Tibial nerve (tissue), 4 donors: ENCODE measurements around the gene SNX9. TPM values are rescaled to one million over a fixed set of nuclear protein-coding genes. Genes with fewer than 3 reads are reported as not detected.
A peak's percentile ranks its signal among the peaks of the same experiment; 100 is the strongest.

ENCODE experiments used
- DNase-seq, 2 donors: peaks; one replicate each; pipeline ENCODE4 v3.0.0-alpha.2; 2019; ENCODE audit warnings: low spot score in 2 of 2
- H3K27ac ChIP-seq, 4 donors: fragments of 200-600 bp; sonication (generic) in 3 of 4; one replicate each; pipeline ENCODE4 v1.5.1; 2017 to 2019; ENCODE audit warnings: mild to moderate bottlenecking in 1 of 4
- H3K27me3 ChIP-seq, 2 donors: fragments of 200-600 bp; sonication (generic) in 1 of 2; one replicate each; pipeline versions ENCODE4 v1.5.1 to v1.6.0; 2017 to 2019
- H3K36me3 ChIP-seq, 3 donors: fragments of 200-600 bp; sonication (generic); one replicate each; pipeline ENCODE4 v1.5.1; 2018 to 2019
- H3K4me1 ChIP-seq, 4 donors: fragments of 200-600 bp; sonication (generic) in 3 of 4; one replicate each; pipeline ENCODE4 v1.5.1; 2017 to 2019
- H3K4me3 ChIP-seq, 4 donors: fragments of 200-600 bp; sonication (generic) in 3 of 4; one replicate each; pipeline ENCODE4 v1.5.1; 2017 to 2019; ENCODE audit warnings: mild to moderate bottlenecking in 1 of 4, moderate library complexity in 1 of 4
- H3K9me3 ChIP-seq, 4 donors: fragments of 200-600 bp; sonication (generic) in 3 of 4; one replicate each; pipeline ENCODE4 v1.5.1; 2017 to 2019
- CTCF ChIP-seq, 5 experiments: fragments of 200-600 bp in 3 of 5; fragments of 450-650 bp in 2 of 5; sonication (generic) in 3 of 5; IDR thresholded peaks; one replicate each; pipeline ENCODE4 v1.5.1; 2016 to 2019; ENCODE audit warnings: antibody characterized with exemption in 5 of 5, mild to moderate bottlenecking in 3 of 5, moderate library complexity in 2 of 5
- EP300 ChIP-seq, 2 donors: sonication (generic); formaldehyde crosslinking; IDR thresholded peaks; one replicate each; pipeline ENCODE4 v1.6.1; 2017; ENCODE audit warnings: antibody characterized with exemption in 2 of 2, mild to moderate bottlenecking in 1 of 2
- POLR2A ChIP-seq, 2 donors: fragments of 450-650 bp; IDR thresholded peaks; one replicate each; pipeline ENCODE4 v1.6.1; 2017; ENCODE audit warnings: antibody characterized with exemption in 2 of 2, mild to moderate bottlenecking in 2 of 2, moderate library complexity in 2 of 2
- WGBS, 2 donors: methylation state at CpG; one replicate each; pipeline ENCODE4 v1.1.5; 2018; 5-methylcytosine and 5-hydroxymethylcytosine counted together
- total RNA-seq, 4 donors: library from RNA; depleted of rRNA; stranded (reverse); fragments of >200 nt; gene quantifications; one replicate each; pipeline ENCODE4 v1.1.0, GENCODE V29; 2016

The SNX9 gene
- total RNA-seq, 4 donors from 2014 or later, result 61.2 to 69.2 (median 63.9) TPM

DNA sequence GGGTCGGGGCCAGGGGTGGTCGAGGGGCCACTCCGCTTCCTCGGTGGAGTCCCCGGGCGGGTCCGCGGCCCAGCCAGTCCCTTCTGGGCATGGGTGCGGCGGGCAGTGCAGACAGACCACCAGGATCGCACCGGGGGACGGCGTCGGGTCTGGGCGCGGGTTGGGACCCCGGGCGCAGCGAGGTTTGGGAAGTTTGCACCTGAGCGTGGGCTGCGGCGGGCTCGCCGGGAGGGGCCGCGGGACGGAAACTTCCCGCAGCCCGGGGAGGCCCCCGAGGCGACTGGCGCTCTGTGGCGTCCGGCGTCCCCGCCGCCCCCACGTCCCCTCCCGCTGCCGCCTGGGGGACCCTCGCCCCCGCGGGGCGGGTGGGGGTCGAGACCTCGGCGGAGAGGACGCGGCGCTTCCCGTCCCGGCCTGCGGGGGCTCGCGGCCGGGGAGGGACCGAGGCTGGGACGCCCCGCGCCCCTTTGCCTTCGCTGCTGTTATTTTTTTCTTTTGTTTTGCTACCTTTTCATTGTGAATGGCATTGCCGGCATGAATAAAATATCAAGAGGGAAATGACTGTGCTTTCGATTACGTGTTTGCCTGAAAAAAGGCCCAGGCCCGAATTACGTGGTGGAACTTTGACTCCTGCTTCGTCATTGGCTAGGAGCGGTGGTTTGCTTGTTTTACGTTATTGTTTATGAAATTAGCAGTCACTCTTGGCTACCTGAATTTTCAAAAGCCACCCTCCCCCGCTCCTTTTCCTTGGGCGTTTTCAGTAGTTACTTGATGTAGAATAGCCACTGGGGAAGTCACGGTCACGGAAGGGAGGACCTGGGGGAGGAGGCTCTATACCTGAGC lies 703 bp downstream of the SNX9 start:
- no peaks in the 10 kb centered on the region for H3K9me3 ChIP-seq
- H3K36me3 ChIP-seq, result no peaks in the 10 kb centered on the region
- H3K27ac ChIP-seq, result peak overlapping the region; percentile 83 to 98 (median 98)
- DNase-seq, result peak; percentile 34 to 58
- WGBS, 2 donors, result 1 to 4% methylated on average over 14 to 52 of the region's 74 CpGs
- no peaks in the 10 kb centered on the region for H3K27me3 ChIP-seq
- peaks cover 0 to 32% (median 9%) of the 10 kb centered on the region in 4 donors for H3K4me1 ChIP-seq
- TF ChIP-seq POLR2A (IDR thresholded peaks at IDR 0.05) (peak in 1 of 2 donors; percentile 26), CTCF (IDR thresholded peaks at IDR 0.05) (peak in 2 of 5 experiments; percentile 18 to 31), EP300 (IDR thresholded peaks at IDR 0.05) (peak; percentile 13 to 62)
- H3K4me3 ChIP-seq, result peak overlapping the region; percentile 63 to 97 (median 94)

- WGBS, 2 donors, result 70 to 75% methylated on average over 10 of the region's 10 CpGs
- peaks cover 0 to 43% (median 19%) of the 10 kb centered on the region in 4 donors for H3K4me1 ChIP-seq
- H3K9me3 ChIP-seq, result no peaks in the 10 kb centered on the region
- H3K27ac ChIP-seq, result no peak overlapping the region
- no peak for DNase-seq
- no peaks in the 10 kb centered on the region for H3K27me3 ChIP-seq
- no peaks in the 10 kb centered on the region for H3K36me3 ChIP-seq
- H3K4me3 ChIP-seq, result no peak overlapping the region
- TF ChIP-seq POLR2A (IDR thresholded peaks at IDR 0.05) (no peak), EP300 (IDR thresholded peaks at IDR 0.05) (no peak), CTCF (IDR thresholded peaks at IDR 0.05) (no peak)
Measured at GRCh38 chr6:157825243-157825904, 2.3 kb downstream of the SNX9 start.

DNA sequence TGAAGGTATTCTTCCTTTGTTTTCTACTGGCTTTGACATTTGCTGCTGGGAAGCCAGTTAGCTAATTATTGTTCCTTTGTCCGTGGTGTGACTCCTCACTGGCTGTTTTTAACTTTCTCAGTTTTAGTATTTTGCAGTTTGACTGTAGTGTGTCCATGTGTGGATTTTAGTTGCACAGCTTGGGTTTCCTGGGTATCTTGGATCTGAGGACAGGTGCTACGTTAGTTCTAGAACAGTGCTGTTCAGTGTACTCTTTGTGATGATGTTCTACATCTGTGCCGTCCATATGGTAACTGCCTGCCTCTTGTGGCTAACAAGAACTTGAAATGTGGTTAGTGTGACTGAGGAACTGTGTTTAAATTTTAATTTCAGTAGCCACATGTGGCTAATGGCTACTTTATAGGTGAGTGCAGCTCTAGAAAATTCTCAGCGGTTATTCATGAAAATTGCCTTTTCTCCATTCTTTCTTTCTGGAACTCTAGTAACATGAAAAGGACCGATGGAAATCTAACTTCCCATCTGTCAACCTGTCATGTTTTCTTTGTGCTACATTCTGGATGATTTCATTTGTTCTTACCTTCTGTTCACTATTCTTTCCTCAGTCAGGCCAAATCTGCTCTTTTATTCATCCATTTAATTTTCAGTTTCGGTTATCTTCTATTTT lies 7.4 kb downstream of the SNX9 start:
- H3K4me1 ChIP-seq, result peaks cover 0 to 59% (median 30%) of the 10 kb centered on the region in 4 donors
- no peaks in the 10 kb centered on the region for H3K27me3 ChIP-seq
- 73 to 82% methylated on average over 6 of the region's 6 CpGs for WGBS, 2 donors
- H3K36me3 ChIP-seq, result peaks cover 0 to 2% (median 0%) of the 10 kb centered on the region in 3 donors
- no peak for DNase-seq
- H3K9me3 ChIP-seq, result no peaks in the 10 kb centered on the region
- H3K27ac ChIP-seq, result no peak overlapping the region
- TF ChIP-seq POLR2A (IDR thresholded peaks at IDR 0.05), result no peak
- H3K4me3 ChIP-seq, result no peak overlapping the region

- no peak overlapping the region for H3K27ac ChIP-seq
- H3K27me3 ChIP-seq, result no peaks in the 10 kb centered on the region
- H3K4me3 ChIP-seq, result no peak overlapping the region
- 91 to 96% methylated on average over 2 of the region's 2 CpGs for WGBS, 2 donors
- H3K9me3 ChIP-seq, result no peaks in the 10 kb centered on the region
- peaks cover 0 to 2% (median 0%) of the 10 kb centered on the region in 3 donors for H3K36me3 ChIP-seq
- H3K4me1 ChIP-seq, result peaks cover 0 to 56% (median 30%) of the 10 kb centered on the region in 4 donors
- TF ChIP-seq CTCF (IDR thresholded peaks at IDR 0.05) (no peak), POLR2A (IDR thresholded peaks at IDR 0.05) (no peak), EP300 (IDR thresholded peaks at IDR 0.05) (no peak)
- DNase-seq, result no peak
Measured at GRCh38 chr6:157831018-157831369, 7.9 kb downstream of the SNX9 start.

- TF ChIP-seq CTCF (IDR thresholded peaks at IDR 0.05), result no peak
- TF ChIP-seq EP300 (IDR thresholded peaks at IDR 0.05), result no peak
- TF ChIP-seq POLR2A (IDR thresholded peaks at IDR 0.05), result no peak
- Histone ChIP-seq H3K36me3 (peaks cover 0 to 2% (median 0%) of the 10 kb centered on the region in 3 donors), H3K4me3 (no peak overlapping the region), H3K9me3 (no peaks in the 10 kb centered on the region), H3K4me1 (peaks cover 0 to 61% (median 30%) of the 10 kb centered on the region in 4 donors), H3K27me3 (no peaks in the 10 kb centered on the region), H3K27ac (no peak overlapping the region)
- DNase-seq, result no peak
- WGBS, 2 donors, result 51 to 66% methylated on average over 3 of the region's 3 CpGs
Measured at GRCh38 chr6:157831424-157832249, 8.6 kb downstream of the SNX9 start.
